Activated naive CD4-positive, alpha-beta T cell treated with anti-CD3 and anti-CD28 coated beads, Interleukin-2, amount 50 U/mL, for 16 hours (primary cell): ENCODE data around the gene ST3GAL5.

Source experiments
- DNase-seq: peaks from one replicate; pipeline ENCODE4 v3.0.0-alpha.2; 2020

ST3GAL5 gene

DNA sequence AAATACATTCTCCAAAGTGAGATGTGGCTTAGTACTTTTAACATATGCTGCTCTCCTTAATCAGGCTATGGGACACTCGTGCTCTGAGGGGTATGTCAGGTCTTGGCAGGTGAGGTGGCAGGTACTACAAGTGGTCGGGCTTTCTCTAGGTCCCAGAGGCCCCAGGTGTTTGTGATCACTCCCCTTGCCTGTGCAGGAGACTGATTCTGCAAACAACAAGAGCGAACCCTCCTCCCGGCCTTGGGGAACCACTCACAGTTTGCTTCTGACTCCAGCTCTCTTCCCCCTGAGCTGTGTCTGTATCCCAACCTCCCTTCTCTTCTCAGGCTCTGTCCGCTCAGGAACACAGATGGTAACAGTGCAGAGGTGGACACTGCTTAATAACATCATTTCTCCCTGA, 86.9 kb downstream of the ST3GAL5 start:
- no peak for DNase-seq

DNA sequence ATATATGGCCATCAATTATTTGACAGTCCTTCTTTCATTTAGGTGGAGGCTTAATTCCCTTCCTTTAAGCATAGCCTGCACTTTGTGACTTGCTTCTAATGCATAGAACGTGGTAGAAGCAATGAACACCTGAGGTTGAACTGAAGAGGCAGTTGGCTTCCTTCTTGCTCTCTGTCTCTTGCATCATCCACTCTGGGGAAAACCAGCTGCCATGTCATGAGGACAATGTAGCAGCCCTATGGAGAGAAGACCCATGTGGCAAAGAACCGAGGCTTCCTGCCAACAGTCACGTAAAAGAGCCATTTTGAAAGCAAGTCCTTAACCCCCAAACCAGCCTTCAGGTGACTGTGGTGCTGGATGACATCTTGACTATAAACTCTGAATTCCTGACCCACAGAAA, 88.2 kb downstream of the ST3GAL5 start:
- DNase-seq, result no peak

DNA sequence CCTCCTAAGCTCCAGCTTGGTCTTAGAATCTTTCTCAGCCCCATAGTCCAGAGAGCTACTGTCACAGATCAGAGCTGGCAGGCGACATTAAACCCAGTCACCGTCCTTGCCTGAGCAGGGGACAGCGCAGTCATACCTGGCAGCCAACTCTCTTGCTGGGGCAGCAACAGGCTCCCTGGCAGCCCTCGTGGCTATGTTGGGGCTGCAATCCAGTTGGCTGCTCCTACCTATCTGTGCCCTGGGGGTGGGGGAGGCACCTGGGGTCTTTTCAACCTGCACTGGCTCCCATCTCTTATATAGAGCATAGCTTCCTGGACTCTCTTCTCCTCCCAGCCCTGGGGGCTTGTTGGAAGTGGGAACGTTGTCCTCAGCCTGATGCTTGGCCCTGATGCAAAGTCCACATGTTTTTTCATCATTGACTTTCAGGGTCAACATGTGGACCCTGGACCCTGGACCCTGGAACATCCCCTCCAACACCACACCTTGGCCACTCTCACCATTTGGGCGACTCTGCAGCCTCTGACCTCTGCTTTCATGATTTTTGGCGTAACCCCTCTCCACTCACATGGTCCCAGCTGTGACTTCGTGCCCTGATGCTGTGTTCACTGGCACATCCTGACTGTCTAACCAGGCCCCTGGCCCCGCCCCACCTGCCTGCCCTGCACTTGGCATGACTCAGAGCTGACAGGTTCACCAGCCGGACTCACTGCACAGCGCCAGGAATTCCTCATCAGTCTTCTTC, 89.4 kb downstream of the ST3GAL5 start:
- no peak for DNase-seq

DNA sequence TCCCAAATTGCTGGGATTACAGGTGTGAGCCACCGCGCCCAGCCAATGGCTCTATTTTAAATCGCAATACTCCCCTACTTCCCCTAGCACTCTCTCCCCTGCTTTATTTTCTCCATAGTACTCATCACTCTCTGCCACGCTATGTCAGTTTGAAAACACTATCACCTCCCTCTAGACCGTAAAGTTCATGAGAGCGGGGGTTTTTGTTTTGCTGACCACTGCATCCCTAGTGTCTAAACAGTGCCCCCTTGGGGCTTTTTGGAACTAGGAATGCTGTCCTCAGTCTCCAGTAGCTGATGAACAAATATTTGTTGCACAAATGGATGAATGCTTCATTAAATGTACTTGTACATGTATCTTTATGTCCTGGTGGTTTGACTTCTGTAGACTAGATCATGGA, 90.9 kb downstream of the ST3GAL5 start:
- DNase-seq, result no peak

DNA sequence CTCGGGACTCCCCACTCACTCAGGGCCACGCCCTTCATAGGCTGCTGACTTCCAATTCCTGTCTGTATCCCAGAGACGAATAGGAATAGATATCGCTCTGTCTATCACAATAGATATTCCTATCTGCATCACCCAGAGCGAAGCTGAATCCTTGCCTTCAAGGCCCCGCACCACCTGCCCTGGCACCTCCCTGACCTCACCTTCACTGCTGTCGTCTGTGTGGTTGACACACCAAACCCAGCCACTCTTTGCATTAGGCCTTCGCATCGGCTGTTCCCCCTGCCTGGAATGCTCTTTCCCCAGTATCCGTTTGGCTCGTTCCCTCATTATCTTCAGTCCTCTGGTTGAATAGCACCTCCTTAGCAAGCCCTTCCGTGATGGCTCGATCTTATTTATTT, 91.5 kb downstream of the ST3GAL5 start:
- DNase-seq, result no peak

DNA sequence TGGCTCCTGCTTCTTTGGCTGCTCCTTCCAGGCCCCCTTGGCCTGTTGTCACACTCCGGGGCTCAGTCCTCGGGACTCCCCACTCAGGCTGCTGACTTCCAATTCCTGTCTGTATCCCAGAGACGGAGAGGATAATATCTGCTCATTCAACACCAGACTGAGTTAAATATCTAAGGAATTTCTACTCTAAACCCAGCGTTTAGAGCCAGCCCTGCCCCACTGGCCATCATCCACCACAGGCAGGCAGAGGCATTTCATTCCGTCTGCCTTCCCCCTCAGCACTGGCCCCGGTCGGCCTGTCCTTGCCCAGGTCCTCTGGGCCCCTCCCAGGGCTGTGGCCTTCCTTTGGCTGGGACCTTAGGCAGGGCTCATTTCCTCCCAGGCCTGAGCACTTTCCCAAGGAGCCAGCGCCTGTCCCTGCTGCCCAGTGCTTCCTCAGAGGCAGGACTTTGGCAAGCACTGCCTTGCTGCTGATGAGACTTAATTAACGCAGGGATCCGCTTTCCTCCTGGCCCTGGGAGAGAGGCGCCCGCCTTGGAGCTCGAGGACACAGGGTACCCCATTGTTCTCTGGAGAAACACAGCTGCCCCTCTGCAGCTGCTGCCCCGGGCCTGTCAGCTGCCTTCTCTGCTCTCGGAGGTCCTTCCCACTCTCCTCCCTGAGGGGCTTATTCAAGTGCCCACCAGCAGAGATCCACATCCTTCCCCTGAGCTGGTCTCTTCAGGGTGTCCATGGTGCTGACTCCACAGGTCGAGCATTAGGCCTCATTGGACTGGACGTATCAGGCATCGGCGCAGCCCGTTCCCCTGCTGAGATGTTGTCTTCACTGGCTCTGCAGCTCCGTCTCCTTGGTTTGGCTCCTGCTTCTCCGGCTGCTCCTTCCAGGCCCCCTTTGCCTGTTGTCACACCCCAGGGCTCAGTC, 92.2 kb downstream of the ST3GAL5 start:
- no peak for DNase-seq

DNA sequence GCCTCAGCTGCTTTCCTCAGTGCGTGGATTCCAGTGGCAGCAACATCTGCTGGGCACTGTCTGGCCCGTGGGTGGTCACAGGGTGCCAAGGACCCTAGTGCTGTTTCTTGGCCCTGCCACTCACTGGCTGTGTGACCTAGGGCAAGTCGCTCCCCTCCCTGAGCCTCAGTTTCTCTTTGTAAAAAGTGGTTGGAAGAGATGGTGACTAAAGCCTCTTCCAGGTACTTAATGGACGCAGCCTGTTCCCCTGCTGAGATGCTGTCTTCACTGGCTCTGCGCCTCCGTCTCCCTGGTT, 92.8 kb downstream of the ST3GAL5 start:
- DNase-seq, result no peak

DNA sequence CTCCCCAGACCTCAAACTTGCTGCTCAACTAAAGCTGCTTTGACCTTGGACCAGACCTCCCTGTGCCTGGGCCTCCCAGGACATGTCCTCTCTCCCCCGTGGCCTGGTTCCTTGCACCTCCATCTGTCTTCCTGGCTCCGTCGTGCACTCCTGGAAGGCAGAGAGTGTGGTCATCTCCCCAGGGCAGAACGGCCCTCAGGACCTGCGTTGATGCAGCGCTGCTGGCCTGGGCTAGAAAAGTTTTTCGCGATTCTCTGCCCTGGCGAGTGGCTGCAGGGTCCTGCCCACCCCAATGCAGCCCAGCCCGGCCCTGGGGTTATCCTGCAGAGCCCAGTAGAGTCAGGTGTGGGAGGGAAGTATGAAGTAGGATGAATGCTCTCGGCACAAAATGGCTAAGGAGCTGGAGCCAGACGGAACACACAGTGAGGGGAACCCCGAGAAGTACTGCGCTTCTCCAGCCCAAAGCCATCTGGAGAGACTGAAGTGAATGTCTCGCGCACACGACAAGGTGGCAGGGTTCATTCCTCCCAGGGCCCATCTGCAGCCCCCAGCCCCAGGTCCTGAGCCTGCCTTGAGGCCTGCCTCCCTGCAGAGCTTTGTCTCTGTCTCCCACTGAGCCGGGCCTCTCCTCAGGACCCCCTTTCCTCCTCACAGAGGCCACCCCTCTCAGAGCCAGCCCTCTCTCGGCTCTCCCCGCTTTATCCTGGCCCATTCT, 93.3 kb downstream of the ST3GAL5 start:
- no peak for DNase-seq

DNA sequence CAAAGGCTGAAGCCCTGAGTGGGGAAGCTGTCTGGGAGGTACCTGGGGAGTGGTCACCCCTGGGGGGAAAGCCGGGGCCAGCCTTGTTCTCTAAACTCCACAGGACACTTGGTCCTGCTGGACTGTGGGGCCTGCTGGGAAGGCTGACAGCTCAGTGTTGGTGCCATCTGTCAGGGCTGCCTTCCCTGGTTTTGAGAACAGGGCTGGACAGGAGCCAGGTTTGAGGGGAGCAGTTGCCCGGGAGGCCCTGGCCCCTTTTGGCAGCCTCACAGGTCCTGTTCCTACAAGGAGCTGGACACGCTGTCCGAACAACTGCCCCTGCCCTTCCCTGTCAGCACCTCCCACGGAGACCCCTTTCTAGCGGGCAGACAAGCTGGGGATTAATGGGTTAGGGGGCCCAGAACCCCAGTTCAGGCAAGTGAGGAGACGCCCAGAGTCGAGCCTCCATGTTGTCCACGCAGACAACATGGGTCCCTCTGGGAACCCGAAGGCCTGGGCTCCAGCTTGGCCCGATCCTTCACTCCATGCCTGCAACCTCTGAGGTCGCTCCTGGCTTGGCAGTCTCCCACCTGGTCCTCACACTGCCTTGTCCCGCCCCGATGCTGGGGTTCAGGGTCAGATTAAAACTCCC, 94.2 kb downstream of the ST3GAL5 start:
- DNase-seq, result no peak

DNA sequence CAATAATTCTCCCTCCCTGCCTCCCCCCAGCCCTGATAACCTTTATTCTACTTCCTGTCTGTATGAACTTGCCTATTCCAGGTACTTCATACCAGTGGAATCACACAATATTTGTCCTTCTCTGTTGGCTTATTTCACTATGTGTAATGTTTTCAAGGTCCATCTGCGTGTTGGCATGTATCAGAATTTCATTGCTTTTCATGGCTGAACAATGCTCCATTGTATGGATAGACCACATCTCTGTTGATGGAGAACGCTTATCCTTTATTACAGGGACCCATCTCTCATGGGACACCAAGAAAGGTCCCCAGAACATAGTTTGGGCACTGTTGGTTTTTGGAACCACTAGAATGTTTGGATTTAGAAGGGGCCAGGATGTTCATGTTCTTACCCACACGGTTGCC, 94.8 kb downstream of the ST3GAL5 start:
- DNase-seq, result no peak

DNA sequence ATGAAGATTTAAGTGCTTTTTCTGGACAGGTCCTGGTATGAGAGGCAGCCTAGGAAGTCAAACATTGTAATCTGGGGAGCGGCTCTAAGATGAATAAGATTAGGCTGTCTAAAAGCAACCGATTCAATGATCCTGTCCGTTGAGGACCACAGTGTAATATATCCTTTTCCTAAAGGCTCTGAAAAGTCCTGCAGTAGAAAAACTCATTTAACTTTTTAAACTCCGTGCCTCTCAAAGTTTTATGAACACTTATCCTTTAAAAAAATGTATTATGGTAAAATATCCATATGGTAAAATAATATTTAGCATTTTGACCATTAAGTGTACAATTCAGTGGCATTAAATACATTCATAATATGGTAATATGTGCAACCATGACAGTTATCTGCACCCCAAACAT, 95.2 kb downstream of the ST3GAL5 start:
- no peak for DNase-seq

DNA sequence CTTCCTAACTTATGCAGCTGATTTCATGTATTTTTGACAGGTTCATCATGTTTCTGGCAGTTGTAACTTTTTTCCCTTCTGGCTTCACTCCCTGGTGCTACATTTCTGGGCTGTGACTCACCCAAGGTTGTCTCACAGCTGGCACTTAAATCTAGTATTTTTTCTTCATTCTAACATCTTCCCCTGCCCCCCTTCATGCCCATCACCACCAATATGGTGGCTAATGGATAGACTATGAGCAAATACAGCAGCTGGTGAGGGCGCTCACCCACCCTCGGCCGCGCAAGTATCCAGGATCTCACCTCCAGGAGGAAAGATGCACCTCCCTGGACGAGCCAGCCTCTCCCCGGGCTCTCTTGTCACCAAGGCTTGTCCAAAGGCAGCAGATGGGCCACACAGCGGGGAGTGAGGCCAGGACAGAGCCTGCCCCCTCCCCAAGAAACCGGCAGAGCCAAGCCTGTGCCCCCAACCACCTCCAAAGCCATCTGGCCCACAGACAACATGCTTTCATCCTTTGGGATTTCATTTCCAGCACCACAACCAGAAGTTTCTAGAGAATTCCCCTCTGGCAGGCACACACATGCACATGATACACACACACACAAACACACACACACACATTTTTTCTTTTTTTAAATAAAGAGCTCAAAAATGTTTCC, 95.9 kb downstream of the ST3GAL5 start:
- DNase-seq, result no peak

DNA sequence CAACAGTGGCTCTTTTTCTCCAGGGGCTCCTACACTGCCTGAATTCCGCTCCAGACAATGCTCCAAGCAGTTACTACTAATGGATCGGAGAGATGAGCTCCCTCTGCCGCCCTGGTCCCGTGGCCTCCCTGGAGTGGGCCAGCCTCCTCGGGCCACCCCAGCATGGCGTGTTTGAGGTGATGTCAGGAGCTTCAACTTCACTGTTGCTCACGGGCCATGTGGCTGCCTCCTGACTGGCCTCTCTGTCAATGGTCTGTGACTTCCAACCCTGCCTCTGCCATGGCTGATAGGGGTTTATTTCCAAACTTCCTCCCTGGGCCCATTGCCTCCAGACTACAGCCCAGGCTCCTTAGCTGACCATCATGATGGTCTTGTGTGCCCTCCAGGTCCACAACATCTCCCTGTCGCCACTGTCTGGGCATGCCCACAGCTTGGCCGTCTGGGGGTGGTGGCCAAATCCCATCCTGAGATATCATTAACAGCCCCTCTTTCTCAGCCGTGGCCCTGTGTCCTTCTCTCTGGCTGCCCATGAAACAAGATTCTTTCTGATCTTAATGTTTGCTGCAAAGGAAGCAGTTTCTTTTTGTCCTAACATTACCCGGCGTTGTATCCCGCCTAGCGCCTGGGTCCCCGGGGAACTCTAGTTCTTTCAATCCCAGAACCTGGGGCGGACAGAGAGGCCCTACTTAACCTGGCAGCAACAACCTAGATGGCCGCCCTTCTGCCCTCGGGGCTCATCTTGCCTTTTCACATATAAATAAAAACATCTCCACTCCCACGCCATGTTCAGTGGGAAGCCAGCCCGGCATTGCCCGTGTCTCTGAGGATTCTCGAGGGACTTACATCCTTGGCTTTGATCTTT, 96.9 kb downstream of the ST3GAL5 start:
- no peak for DNase-seq

DNA sequence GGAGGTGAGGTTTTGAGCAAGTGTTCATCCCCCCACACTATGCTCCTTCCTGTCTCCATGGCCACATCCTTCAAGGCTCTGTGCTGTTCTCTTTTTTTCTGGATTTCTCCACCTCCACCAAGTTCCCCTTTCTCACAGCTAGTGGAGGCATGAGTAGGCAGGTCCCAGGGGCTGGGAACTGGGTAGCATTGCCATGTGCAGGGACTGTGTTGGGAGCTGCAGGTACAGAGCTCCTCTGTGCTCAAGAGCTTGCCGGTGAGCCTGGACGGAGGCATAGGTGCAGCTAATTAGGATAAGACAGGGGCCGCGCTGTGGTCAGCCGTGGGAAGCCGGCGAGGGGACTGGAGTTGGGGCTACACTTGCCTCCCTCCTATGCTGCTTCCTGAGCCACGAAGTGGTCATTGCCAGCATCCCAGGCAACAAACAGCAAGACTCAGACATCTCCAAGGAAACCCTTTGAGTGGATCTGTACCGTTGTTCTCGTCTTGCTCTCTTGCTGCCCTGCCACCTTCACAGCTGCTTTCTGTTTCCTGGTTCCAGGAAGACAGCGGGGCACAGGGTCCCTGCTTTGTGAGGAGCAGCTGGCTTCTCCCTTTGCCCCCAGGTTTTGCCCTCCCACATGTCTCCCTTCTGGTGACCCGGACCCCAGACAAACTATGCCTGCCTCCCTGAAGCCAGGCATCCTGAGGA, 98.1 kb downstream of the ST3GAL5 start:
- DNase-seq, result no peak

DNA sequence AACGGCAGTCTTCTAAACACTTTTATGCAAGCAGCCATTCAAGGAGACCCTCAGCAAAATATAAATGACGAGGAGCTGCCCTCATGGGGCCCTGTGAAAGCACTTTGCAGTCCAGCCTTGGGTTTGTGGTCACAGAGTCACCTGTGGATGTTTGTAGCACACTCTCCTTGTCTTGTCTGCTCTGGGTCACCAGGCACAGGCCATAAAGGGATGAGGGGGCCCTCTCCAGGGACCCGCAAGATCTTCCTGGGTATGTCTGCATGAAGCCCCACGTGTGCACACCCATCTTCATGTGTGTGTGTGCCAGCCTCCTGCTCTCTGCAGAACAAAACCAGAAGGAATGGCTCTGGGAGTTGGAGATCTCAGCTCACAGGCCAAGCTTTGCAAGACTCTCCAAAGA, 98.8 kb downstream of the ST3GAL5 start:
- no peak for DNase-seq

DNA sequence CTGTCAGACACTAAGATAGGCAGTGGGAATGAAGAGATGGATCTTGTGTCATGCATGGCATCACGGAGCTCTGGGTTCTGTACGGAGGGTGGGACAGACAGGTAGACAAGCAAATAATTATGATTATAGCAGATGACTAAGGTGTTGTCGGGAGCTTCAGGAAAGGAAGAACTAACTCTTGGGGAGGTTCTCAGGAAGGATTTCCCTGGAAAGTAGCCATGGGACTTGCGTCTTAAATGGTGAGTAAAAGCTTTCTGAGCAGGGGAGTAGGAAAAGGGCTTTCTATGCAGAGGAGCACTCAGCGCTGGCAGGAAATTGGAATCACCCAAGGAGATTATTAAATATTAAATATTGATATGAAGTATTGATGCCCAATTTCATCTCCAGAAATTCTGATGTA, 99.5 kb downstream of the ST3GAL5 start:
- no peak for DNase-seq

DNA sequence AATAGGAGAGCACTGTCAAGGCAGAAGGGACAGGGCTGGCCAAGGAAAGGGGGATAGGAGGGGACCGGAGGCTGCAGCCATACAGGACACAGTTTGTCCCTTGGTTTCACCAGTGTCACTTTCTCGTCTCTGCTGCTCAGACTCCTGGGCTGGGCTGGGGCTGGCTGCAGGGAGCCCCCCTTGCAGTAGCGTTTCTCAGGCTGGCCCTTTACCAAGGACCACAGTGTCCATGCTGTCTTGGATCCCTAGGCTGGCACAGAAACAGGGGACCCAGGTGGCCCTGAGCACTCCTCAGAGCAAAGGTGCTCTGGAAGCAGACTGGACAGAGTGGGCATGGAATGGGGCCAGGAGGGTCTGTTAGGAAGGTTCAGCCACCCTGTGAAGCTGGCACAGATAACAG, 100.2 kb downstream of the ST3GAL5 start:
- DNase-seq, result no peak

DNA sequence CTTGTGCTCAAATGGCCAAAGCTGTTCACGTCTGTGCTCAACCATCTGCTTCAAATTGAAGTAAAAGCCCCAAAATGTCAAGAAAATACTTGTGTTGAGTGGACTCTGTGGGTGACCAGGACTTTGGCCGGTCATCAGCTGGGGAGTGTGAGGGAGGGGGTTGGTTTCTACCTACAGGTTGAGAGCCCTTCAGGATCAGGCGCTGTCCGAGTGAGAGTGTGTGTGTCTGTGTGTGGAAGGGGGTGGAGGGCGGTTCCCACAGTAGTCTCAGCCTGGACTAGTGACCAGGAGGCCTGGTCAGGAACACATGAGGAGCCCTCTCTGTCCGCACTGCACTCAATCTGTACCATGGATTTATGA, 100.8 kb downstream of the ST3GAL5 start:
- DNase-seq, result no peak

DNA sequence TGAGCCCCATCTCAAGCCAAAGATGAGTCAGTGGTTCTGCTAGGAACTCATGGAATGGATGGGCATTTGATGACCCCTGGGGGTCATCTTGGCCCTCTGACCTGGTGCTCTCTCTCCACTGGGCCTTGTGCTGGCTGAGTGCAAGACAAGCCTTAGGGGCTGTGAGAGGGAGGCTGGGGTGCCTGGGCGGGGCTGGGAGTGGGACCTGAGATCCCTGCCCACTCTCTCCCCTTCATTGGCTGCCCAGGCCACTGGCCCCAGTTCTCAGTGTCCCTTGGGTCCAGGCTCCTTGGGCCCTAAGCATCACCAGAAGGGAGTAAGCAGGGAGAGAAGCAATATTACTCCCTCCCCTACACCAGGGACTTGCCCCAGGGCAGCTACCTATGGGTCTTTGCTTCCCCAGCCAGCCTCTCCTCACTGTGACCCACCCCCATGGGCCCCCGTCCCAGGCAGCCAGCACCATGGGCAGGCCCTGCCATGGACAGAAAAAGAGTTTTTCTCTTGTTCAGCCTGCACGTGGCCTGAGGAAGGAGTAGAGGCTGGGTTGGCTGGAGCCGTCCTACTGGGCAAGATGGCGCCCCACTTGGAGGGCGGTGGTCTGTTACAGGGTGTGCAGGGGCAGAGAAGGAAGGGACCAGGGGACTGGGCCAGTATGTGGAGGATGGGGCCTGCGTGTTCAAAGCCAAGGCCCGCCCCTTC, 101.4 kb downstream of the ST3GAL5 start:
- no peak for DNase-seq
